GM18511 (cell line): Measurements from ENCODE around the gene DYNC1I2.
"Not testable (repeated sequence)": the region's sequence is repeated elsewhere in the genome, so short reads cannot be mapped to it uniquely, and the experiment has no call there.

ENCODE experiments used
- ATAC-seq: cut with Tn5 transposase; IDR thresholded peaks from one replicate; pipeline ENCODE4 v1.9.1; 2021; ENCODE audit warnings: mild to moderate bottlenecking, moderate library complexity; ENCODE audit not compliant: unreplicated experiment

The DYNC1I2 gene

DNA sequence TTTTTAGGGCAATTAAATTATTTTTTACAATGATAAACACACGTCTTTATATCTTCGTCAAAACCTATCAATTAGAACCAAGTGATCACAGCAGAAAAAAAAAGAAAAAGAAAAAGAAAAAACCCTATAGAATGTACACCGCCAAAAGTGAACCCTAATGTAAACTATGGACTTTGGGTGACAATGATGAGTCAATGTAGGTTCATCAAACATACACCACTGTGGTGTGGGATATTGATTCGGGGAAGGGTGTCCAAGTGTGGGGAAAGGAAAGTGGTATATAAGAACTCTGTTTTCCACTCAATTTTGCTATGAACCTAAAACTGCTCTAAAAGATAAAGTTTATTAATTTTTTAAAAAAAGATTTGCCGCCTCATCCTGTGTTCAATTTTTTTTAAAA, 85.1 kb downstream of the DYNC1I2 start:
- no peak for ATAC-seq

DNA sequence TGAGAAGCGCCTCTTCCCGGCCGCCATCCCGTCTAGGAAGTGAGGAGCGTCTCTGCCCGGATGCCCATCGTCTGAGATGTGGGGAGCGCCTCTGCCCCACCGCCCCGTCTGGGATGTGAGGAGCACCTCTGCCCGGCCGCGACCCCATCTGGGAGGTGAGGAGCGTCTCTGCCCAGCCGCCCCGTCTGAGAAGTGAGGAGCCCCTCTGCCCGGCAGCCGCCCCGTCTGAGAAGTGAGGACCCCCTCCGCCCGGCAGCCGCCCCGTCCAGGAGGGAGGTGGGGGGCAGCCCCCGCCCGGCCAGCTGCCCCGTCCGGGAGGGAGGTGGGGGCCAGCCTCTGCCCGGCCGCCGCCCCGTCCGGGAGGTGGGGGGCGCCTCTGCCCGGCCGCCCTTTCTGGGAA, 87.3 kb downstream of the DYNC1I2 start:
- not testable (repeated sequence) for ATAC-seq

DNA sequence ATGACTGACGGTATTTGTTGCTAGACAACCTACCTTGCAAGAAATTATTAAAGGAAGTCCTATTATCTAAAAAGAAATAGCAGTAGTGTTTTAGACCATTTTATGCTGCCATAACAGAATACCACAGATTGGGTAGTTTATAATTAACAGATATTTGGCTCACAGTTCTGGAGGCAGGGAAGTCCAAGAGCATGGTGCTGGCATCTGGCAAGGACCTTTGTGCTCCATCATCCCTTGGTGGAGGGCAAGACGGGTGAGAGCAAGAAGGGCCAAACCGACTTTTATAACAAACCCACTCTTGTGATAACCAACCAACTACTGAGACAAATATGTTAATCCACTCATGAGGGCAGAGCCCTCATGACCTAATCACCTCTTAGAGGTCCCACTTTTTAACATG, 91.2 kb downstream of the DYNC1I2 start:
- ATAC-seq: no peak

DNA sequence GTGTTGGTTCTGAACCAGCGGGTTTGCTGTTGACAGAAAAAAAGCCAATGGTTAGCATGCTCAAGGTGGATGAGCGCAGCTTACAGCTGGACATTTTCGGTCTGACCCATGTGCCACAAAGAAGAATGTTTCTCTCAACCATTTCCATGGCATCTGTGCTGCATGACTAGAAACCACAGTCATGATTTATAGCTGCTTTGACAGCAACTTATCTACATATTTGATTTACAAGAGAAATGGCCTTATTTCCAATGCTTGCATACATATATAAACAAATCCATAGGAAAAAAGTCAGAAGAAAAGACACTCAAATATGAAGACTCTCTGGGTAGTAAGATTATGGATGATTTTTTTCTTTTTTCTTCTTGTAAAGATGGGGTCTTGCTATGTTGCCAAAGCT, 98.2 kb downstream of the DYNC1I2 start:
- ATAC-seq: no peak

DNA sequence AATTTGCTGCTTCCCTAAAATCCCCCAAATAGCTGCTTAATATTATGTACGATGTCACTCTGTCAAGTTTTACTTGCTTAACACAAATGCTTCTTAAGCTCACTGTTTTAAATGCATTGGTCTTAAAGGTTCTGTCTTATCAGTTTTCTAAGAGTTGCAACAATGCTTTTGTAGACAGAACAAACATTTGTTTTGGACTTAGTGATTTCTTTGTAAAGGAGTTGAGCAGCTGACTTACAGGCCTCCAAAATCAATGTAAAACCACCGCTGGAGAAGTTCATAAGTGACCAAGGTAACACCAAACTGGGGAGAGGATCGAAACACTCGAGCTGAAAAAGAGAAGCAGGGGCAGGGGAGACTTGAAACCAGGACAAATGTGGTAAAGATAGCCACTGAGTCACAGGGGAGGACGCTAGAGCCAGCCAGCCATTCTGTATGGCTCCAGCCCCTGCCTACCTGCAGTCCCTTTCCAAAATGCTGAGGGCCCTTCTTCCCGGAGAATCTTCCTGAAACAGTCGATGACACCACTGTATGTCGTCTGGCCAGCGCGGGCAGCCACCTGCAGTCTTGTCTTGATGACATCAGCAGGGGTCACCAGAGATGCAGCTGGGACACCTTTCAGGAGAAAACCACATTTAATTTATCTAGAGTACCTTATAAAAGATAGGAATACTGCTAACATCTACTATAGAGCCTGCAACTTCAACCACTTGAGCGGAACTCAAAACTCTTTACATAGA, 100.2 kb downstream of the DYNC1I2 start:
- ATAC-seq: no peak

DNA sequence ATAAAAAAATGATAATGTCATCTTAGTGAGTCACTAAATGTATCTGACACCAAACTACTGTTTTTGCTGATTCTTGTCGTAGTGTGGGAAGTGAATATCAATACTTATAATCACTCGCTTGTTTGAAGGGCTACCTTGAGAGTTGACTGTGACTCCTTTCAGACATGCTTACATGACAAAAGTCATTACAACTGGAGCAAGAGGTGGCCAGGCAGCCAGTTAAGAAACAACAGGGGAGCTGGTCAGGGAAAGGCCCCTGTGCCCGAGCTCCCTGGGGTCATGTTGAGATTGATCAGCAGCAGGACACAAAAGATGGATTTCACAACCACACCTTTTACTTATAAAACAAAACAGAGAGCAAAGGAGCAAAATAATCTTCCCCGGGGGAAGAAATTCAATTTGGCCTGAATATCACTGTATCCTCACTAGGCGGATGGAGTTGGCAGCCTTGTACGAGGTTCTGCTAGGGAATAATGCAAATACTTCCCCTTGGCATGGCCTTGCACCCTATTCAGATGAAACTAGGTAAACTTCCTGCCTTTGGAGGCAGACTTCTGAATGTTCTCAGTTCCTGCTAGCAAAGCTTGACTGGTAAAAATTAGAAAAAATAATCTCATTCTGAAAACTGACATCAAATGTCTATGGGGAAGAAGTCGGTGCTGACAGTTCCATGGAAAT, 101.2 kb downstream of the DYNC1I2 start:
- no peak for ATAC-seq

DNA sequence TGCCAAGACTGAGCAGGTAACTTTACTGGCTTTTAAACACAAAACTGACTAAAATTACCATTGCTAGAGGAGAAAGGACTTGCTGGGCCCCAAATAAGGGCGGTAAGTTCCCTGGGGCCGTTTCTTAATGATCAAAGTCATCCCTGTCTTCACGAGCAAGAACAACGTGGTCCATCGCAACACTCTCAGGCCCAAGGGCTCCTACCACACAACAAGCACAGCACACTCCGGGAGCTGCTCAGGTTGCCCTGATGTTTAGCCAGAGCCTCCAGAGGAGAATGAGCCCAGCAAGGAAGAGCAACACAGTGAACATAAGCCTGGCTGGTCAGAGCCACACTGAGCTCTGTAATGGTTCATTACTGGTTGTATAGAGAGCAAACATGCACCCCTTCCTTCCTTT, 102.7 kb downstream of the DYNC1I2 start:
- ATAC-seq: no peak

DNA sequence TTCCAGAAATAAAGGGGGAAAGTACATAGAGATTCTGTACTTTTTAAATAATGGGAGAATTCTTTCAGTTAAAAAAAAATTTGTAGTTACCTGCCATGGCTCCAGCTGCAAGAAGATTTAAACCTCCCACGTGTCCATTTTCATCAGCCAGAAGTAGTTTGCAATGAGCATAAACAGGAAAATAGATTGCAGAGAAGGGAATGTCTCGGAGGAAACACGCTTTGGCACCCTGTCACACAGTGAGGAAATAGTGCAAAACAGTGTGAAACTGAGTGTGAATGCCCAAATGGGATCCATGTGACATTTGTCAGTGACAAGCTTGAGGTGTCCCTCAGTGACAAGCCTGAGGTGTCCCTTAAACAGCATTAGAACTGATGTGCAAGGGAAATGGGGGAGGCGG, 104.1 kb downstream of the DYNC1I2 start:
- no peak for ATAC-seq

DNA sequence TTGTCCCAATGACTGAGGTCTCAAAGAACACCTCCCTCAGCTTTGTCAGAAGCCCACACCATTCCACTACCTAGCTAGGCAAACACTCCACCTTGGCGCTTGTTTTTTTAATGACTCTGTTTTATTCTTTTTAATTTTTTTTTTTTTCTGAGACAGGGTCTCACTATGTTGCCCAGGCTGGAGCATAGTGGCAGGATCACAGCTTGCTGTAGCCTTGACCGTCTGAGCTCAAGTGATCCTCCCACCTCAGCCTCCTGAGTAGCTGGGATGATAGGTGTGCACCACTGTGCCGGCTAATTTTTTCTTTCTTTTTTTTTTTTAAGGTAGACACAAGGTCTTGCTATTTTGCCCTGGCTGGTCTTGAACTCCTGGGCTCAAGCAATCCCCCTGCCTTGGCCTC, 104.9 kb downstream of the DYNC1I2 start:
- ATAC-seq: no peak

DNA sequence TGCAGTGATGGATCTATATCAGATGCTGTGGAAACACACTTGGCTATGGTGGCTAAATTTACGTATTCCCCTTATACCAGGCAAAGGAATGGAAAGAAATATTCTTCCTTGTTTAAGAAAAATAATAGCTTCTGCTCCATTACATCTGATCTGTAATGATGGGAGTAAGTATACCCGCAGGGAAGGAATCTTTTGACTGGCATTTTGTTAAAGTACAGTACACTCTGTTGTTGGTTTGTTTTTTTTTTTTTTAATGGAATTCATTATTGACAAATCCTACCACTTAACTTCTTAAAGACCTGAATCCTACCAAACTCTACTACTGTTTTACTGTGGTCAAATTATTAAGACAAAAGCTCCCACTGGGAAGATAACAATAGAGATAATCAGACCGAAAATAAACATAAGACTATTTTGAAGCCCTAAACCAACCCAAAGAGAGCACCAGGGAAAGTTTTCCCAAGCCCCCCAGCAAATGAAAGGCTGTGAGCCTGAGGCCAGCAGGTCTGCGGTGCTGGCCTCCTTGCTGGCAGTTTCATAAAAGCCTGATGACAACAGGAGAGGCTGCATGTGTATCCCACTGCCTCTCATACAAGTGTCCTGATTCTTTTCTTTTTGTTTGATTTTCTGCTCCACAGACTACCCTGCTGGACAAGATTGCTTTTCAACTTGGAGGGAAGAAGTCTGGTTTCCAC, 105.8 kb downstream of the DYNC1I2 start:
- ATAC-seq: no peak

DNA sequence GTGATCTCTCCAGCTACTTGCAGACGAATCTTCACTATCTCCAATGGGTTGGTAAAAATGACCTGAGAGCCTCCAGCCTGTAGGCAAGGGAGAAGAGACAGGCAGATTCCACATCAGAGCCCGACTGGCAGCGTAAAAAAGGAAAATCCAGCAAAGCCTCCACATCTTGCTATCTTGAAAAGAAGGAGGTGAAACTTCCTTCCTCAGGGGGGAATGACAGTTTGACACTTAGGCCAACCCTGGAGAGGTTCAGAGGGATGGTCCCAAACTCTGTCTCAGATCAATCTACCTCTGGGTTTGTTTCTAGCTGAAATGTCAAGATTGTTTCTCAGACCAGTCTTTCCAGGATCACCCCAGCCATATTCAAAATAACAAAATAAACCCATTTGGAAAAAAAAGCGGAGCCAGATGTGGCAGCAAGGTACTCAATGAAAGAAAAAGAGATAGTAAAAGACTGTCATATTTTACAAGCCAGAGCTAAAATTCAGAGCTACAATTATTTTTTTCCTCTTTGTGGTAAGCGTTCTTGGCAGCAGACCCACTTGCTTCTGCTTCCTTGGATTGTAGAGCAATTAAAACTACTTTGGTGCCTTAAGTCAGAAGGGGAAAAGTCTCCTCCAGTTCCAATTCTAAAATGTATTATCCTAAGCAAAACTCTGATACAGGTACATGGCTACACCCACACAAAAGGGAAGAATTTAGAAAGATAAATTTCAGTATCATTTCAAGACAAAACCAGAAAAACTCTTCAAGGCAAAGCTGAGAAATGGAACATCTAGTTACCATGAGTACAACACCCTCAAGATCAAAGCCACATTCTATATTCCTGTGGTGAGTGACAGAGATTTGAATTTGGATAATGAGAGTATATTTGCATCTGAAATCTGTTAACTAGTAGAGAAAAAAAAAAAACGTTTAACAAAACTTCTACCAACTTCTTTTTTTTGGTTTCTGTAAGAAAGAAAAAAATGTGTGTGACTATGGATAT, 106.7 kb downstream of the DYNC1I2 start:
- no peak for ATAC-seq

DNA sequence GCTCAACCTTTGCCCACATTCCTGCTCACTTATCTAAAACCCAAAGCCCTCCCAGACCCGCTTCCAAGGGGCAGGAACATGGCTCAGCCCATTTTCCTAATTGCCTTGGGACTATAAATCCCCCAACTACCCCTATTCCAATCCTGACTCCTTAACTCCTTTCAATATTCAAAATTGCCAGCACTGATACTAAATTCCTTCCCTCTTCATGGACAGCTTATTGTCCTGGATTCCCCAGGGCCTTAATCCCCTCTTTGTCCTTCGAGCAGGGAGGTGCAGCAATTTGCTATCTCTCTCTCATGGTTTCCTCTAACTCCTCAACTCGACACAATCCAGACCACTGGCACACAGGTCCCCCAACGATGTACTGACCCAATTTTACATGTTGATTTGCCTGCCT, 107.6 kb downstream of the DYNC1I2 start:
- ATAC-seq: no peak
